Urinary bladder (tissue), 4 donors: ENCODE results near the gene EGF. TPM values are rescaled to one million over a fixed set of nuclear protein-coding genes. Genes with fewer than 3 reads are reported as not detected.

Experiments used
- DNase-seq: peaks from one replicate; pipeline ENCODE4 v3.0.0-alpha.2; 2015; ENCODE audit errors: extremely low spot score
- H3K27ac ChIP-seq: one replicate; pipeline ENCODE4 v1.5.1; 2013; ENCODE audit warnings: low read depth, mild to moderate bottlenecking, moderate library complexity
- H3K36me3 ChIP-seq: one replicate; pipeline ENCODE4 v1.6.1; 2013; ENCODE audit warnings: mild to moderate bottlenecking, moderate library complexity; ENCODE audit not compliant: insufficient read depth
- H3K4me1 ChIP-seq: one replicate; pipeline ENCODE4 v1.6.1; 2013; ENCODE audit warnings: mild to moderate bottlenecking, moderate library complexity; ENCODE audit not compliant: insufficient read depth
- H3K4me3 ChIP-seq: one replicate; pipeline ENCODE4 v1.5.1; 2013; ENCODE audit warnings: low read depth, low read length
- WGBS: extraction: QIAGEN DNeasy Blood & Tissue Kit; methylation state at CpG from one replicate; pipeline ENCODE4 v1.1.7; 2013; 5-methylcytosine and 5-hydroxymethylcytosine counted together
- polyA plus RNA-seq: library from polyadenylated mRNA; stranded (reverse); fragments of 200-250 nt; gene quantifications from one replicate; pipeline ENCODE4 v1.2.3, GENCODE V29; 2013
- total RNA-seq: library from RNA; depleted of rRNA; stranded (reverse); fragments of >200 nt; gene quantifications from one replicate; pipeline ENCODE4 v1.2.3, GENCODE V29; 2014
- donor health status: healthy with polysubstance abuse.
- donor health status: healthy.

Gene EGF
- total and polyA plus RNA-seq, 2 donors, result 1.6 to 3.0 TPM

GRCh38 chr4:109979920-109980717 lies 67.4 kb downstream of the EGF start:
- Histone ChIP-seq H3K36me3 (no peaks in the 10 kb centered on the region), H3K27ac (no peak overlapping the region), H3K4me1 (no peaks in the 10 kb centered on the region), H3K4me3 (no peak overlapping the region)
- 70% methylated on average over 5 of the region's 5 CpGs for WGBS
- DNase-seq, result no peak

- Histone ChIP-seq H3K4me1 (no peaks in the 10 kb centered on the region), H3K36me3 (no peaks in the 10 kb centered on the region), H3K27ac (no peak overlapping the region), H3K4me3 (no peak overlapping the region)
- 89% methylated on average over 1 of the region's 1 CpG for WGBS
- DNase-seq, result no peak
These were observed 69.3 kb downstream of the EGF start for GRCh38 chr4:109981936-109982335.

- 86% methylated on average over 3 of the region's 3 CpGs for WGBS
- Histone ChIP-seq H3K36me3 (no peaks in the 10 kb centered on the region), H3K4me1 (no peaks in the 10 kb centered on the region), H3K4me3 (no peak overlapping the region), H3K27ac (no peak overlapping the region)
- no peak for DNase-seq
These were observed 69.8 kb downstream of the EGF start for GRCh38 chr4:109982521-109982920.

- Histone ChIP-seq H3K27ac (no peak overlapping the region), H3K4me3 (no peak overlapping the region), H3K36me3 (no peaks in the 10 kb centered on the region), H3K4me1 (no peaks in the 10 kb centered on the region)
- WGBS, result 81% methylated on average over 4 of the region's 4 CpGs
- no peak for DNase-seq
These were observed 73.6 kb downstream of the EGF start for GRCh38 chr4:109985993-109986974.

- Histone ChIP-seq H3K4me1 (no peaks in the 10 kb centered on the region), H3K27ac (no peak overlapping the region), H3K36me3 (no peaks in the 10 kb centered on the region), H3K4me3 (no peak overlapping the region)
- DNase-seq, result peak; percentile 67
- WGBS, result 62% methylated on average over 13 of the region's 13 CpGs
These were observed 76.4 kb downstream of the EGF start for GRCh38 chr4:109989044-109989443.

- Histone ChIP-seq H3K4me1 (no peaks in the 10 kb centered on the region), H3K4me3 (no peak overlapping the region), H3K27ac (no peak overlapping the region), H3K36me3 (no peaks in the 10 kb centered on the region)
- WGBS, result 67% methylated on average over 6 of the region's 6 CpGs
- no peak for DNase-seq
These were observed 76.9 kb downstream of the EGF start for GRCh38 chr4:109989618-109990017.

- WGBS, result 91% methylated on average over 5 of the region's 5 CpGs
- no peaks in the 10 kb centered on the region for H3K4me1 ChIP-seq
- DNase-seq, result no peak
- no peak overlapping the region for H3K4me3 ChIP-seq
- H3K36me3 ChIP-seq, result no peaks in the 10 kb centered on the region
- no peak overlapping the region for H3K27ac ChIP-seq
These were observed 77.9 kb downstream of the EGF start for GRCh38 chr4:109990261-109991257.

GRCh38 chr4:109993116-109993515 lies 80.4 kb downstream of the EGF start:
- 38% methylated on average over 4 of the region's 4 CpGs for WGBS
- no peak for DNase-seq
- H3K4me3 ChIP-seq, result no peak overlapping the region
- H3K36me3 ChIP-seq, result no peaks in the 10 kb centered on the region
- H3K4me1 ChIP-seq, result no peaks in the 10 kb centered on the region
- no peak overlapping the region for H3K27ac ChIP-seq

- Histone ChIP-seq H3K4me1 (no peaks in the 10 kb centered on the region), H3K36me3 (no peaks in the 10 kb centered on the region), H3K27ac (no peak overlapping the region), H3K4me3 (no peak overlapping the region)
- WGBS, result 79% methylated on average over 4 of the region's 4 CpGs
- no peak for DNase-seq
These were observed 81.7 kb downstream of the EGF start for GRCh38 chr4:109994415-109994827.

- 55% methylated on average over 3 of the region's 3 CpGs for WGBS
- no peak for DNase-seq
These were observed 83.8 kb downstream of the EGF start for GRCh38 chr4:109996526-109996925.

GRCh38 chr4:109998867-109999584 lies 86.3 kb downstream of the EGF start:
- peak; percentile 41 for DNase-seq
- H3K4me1 ChIP-seq, result no peaks in the 10 kb centered on the region
- 34% methylated on average over 3 of the region's 3 CpGs for WGBS
- H3K27ac ChIP-seq, result no peak overlapping the region
- H3K4me3 ChIP-seq, result no peak overlapping the region
- H3K36me3 ChIP-seq, result no peaks in the 10 kb centered on the region

More at GRCh38 chr4:109996526-109996925, 83.8 kb downstream of the EGF start:
- H3K4me3 ChIP-seq, result no peak overlapping the region
- H3K27ac ChIP-seq, result no peak overlapping the region
- no peaks in the 10 kb centered on the region for H3K4me1 ChIP-seq
- H3K36me3 ChIP-seq, result no peaks in the 10 kb centered on the region

GRCh38 chr4:109999585-109999912 lies 86.9 kb downstream of the EGF start:
- no peaks in the 10 kb centered on the region for H3K4me1 ChIP-seq
- no peak overlapping the region for H3K4me3 ChIP-seq
- no peak for DNase-seq
- H3K27ac ChIP-seq, result no peak overlapping the region
- 70% methylated on average over 9 of the region's 9 CpGs for WGBS
- no peaks in the 10 kb centered on the region for H3K36me3 ChIP-seq
